H1 (cell line): ENCODE results near the gene ST6GALNAC4. TPM values are rescaled to one million over a fixed set of nuclear protein-coding genes. Genes with fewer than 3 reads are reported as not detected.

Experiments used
- CTCF ChIA-PET: fragments of 300-600 bp; sonication (Branson Sonifier 250); formaldehyde crosslinking; loops from one replicate; lab custom pipeline; 2021; ENCODE audit not compliant: partially characterized antibody; lab: Charles Lee
- POLR2A ChIA-PET: fragments of 300-600 bp; sonication (Branson Sonifier 250); formaldehyde crosslinking; loops from one replicate; lab custom pipeline; 2021; ENCODE audit warnings: inconsistent platforms; ENCODE audit not compliant: partially characterized antibody; lab: Charles Lee
- DNase-seq, 2 experiments: peaks; one replicate each; pipeline versions ENCODE4 v3.0.0 to v3.0.0-alpha.2; 2010 to 2022; ENCODE audit warnings: low spot score in 2 of 2, low read depth in 1 of 2, mixed read lengths in 1 of 2
- FAIRE-seq: peaks from 2 replicates; lab custom pipeline; 2011; peaks lifted over from hg19 to GRCh38; lab: Jason Lieb, UNC
- H2AFZ ChIP-seq: 2 replicates; pipeline ENCODE4 v1.8.1; 2012; ENCODE audit warnings: low read length, inconsistent platforms
- H2AK5ac ChIP-seq: 2 replicates; pipeline ENCODE4 v1.6.1; 2013; ENCODE audit warnings: low read depth, low read length
- H2BK120ac ChIP-seq: replicated peaks from 2 replicates; pipeline ENCODE3; 2013; ENCODE audit warnings: low read depth, low read length, inconsistent platforms
- H2BK12ac ChIP-seq: 2 replicates; pipeline ENCODE4 v1.6.1; 2013; ENCODE audit warnings: low read depth, low read length
- H2BK15ac ChIP-seq: 2 replicates; pipeline ENCODE4 v1.6.1; 2013; ENCODE audit warnings: low read length
- H2BK20ac ChIP-seq: 2 replicates; pipeline ENCODE4 v1.6.1; 2013; ENCODE audit warnings: low read length
- H2BK5ac ChIP-seq: 2 replicates; pipeline ENCODE4 v1.6.1; 2013; ENCODE audit warnings: low read depth, low read length
- H3K14ac ChIP-seq: 2 replicates; pipeline ENCODE4 v1.6.1; 2013; ENCODE audit warnings: inconsistent platforms; ENCODE audit not compliant: insufficient read length
- H3K18ac ChIP-seq: 2 replicates; pipeline ENCODE4 v1.6.1; 2013; ENCODE audit warnings: low read length; ENCODE audit errors: extremely low read depth
- H3K23ac ChIP-seq: 2 replicates; pipeline ENCODE4 v1.6.1; 2013; ENCODE audit warnings: inconsistent platforms; ENCODE audit not compliant: insufficient read length
- H3K23me2 ChIP-seq: 2 replicates; pipeline ENCODE4 v1.6.1; 2013; ENCODE audit warnings: low read depth, low read length
- H3K27ac ChIP-seq: 2 replicates; pipeline ENCODE4 v1.6.1; 2011; ENCODE audit warnings: low read depth, low read length, inconsistent platforms
- H3K27me3 ChIP-seq, 4 experiments: replicated peaks in 1 of 4; 1 replicate in 1 of 4; 2 replicates in 3 of 4; pipeline versions ENCODE4 v1.6.1 to v1.8.1; 2011 to 2013; ENCODE audit warnings: low read length in 3 of 4, mild to moderate bottlenecking in 3 of 4, inconsistent platforms in 2 of 4, mixed read lengths in 2 of 4, moderate library complexity in 1 of 4; ENCODE audit not compliant: control insufficient read depth in 3 of 4, insufficient read depth in 3 of 4; ENCODE audit errors: extremely low read depth in 1 of 4
- H3K36me3 ChIP-seq, 4 experiments: 2 replicates each; pipeline versions ENCODE4 v1.6.1 to v1.8.1; 2011 to 2013; ENCODE audit warnings: mild to moderate bottlenecking in 4 of 4, low read length in 3 of 4, moderate library complexity in 2 of 4, control low read depth in 1 of 4, inconsistent platforms in 1 of 4; ENCODE audit not compliant: insufficient read depth in 4 of 4, control insufficient read depth in 2 of 4
- H3K4ac ChIP-seq: replicated peaks from 2 replicates; pipeline ENCODE3; 2013; ENCODE audit warnings: low read length, low read depth, mixed read lengths, inconsistent platforms; ENCODE audit not compliant: insufficient read length
- H3K4me1 ChIP-seq, 4 experiments: replicated peaks in 1 of 4; 1 replicate in 1 of 4; 2 replicates in 3 of 4; pipeline versions ENCODE4 v1.6.1 to v1.8.1; 2011 to 2013; ENCODE audit warnings: low read length in 3 of 4, inconsistent platforms in 2 of 4, mixed read lengths in 1 of 4; ENCODE audit not compliant: insufficient read depth in 4 of 4, control insufficient read depth in 3 of 4
- H3K4me2 ChIP-seq, 2 experiments: 2 replicates each; pipeline versions ENCODE4 v1.6.1 to v1.8.1; 2011 to 2013; ENCODE audit warnings: low read depth in 2 of 2, low read length in 2 of 2, control low read depth in 1 of 2, inconsistent platforms in 1 of 2, mild to moderate bottlenecking in 1 of 2; ENCODE audit not compliant: insufficient read depth in 1 of 2
- H3K4me3 ChIP-seq, 4 experiments: fragments of 200-600, 300-600 bp in 1 of 4; sonication (generic), shearing (Covaris generic), sonication (Bioruptor Twin) in 1 of 4; 2 replicates each; pipeline versions ENCODE4 v1.5.1 to v1.8.1; 2011 to 2016; ENCODE audit warnings: low read length in 4 of 4, low read depth in 3 of 4, control low read depth in 2 of 4, inconsistent platforms in 2 of 4, mild to moderate bottlenecking in 2 of 4, mixed read lengths in 1 of 4, moderate library complexity in 1 of 4; ENCODE audit not compliant: insufficient read depth in 2 of 4; ENCODE audit errors: extremely low read depth in 1 of 4
- H3K56ac ChIP-seq: replicated peaks from 2 replicates; pipeline ENCODE3; 2013; ENCODE audit warnings: low read depth, mild to moderate bottlenecking, mixed read lengths, low read length, inconsistent platforms; ENCODE audit not compliant: insufficient read length
- H3K79me1 ChIP-seq: 2 replicates; pipeline ENCODE4 v1.6.1; 2013; ENCODE audit warnings: low read depth, low read length, control low read depth
- H3K79me2 ChIP-seq, 2 experiments: 2 replicates each; pipeline versions ENCODE4 v1.6.1 to v1.8.1; 2012 to 2013; ENCODE audit warnings: low read length in 2 of 2, mild to moderate bottlenecking in 2 of 2, inconsistent platforms in 1 of 2; ENCODE audit not compliant: insufficient read depth in 2 of 2, control insufficient read depth in 1 of 2
- H3K9ac ChIP-seq, 4 experiments: replicated peaks in 1 of 4; 1 replicate in 1 of 4; 2 replicates in 3 of 4; pipeline versions ENCODE4 v1.6.1 to v1.8.1; 2011 to 2013; ENCODE audit warnings: low read depth in 3 of 4, low read length in 3 of 4, control low read depth in 2 of 4, mild to moderate bottlenecking in 2 of 4, moderate library complexity in 2 of 4, inconsistent platforms in 1 of 4; ENCODE audit errors: extremely low read depth in 1 of 4
- H3K9me3 ChIP-seq, 2 experiments: 2 replicates each; pipeline versions ENCODE4 v1.6.1 to v1.8.1; 2012 to 2013; ENCODE audit warnings: mild to moderate bottlenecking in 2 of 2, moderate library complexity in 2 of 2, control low read depth in 1 of 2, inconsistent platforms in 1 of 2, low read depth in 1 of 2, low read length in 1 of 2, mixed read lengths in 1 of 2; ENCODE audit not compliant: insufficient read depth in 2 of 2
- H4K20me1 ChIP-seq, 2 experiments: replicated peaks in 1 of 2; 2 replicates each; pipeline versions ENCODE3 to v1.8.1; 2011 to 2013; ENCODE audit warnings: inconsistent platforms in 2 of 2, low read length in 2 of 2, mild to moderate bottlenecking in 1 of 2; ENCODE audit not compliant: insufficient read depth in 2 of 2, control insufficient read depth in 1 of 2
- H4K5ac ChIP-seq: 2 replicates; pipeline ENCODE4 v1.6.1; 2013; ENCODE audit warnings: low read length, low read depth, mixed read lengths, inconsistent platforms; ENCODE audit not compliant: insufficient read length
- H4K8ac ChIP-seq: 2 replicates; pipeline ENCODE4 v1.8.0; 2013; ENCODE audit warnings: mild to moderate bottlenecking, moderate library complexity, low read length, inconsistent platforms; ENCODE audit not compliant: insufficient read depth; ENCODE audit errors: extremely low read depth
- H4K91ac ChIP-seq: replicated peaks from 2 replicates; pipeline ENCODE3; 2013; ENCODE audit warnings: low read length, mixed read lengths, inconsistent platforms; ENCODE audit not compliant: insufficient read length
- CBX5 ChIP-seq: fragments of 300-800, 300-1000 bp; sonication (generic); IDR thresholded peaks from 2 replicates; pipeline ENCODE4 v1.7.1; 2016; ENCODE audit warnings: antibody characterized with exemption, low read length, low read depth
- HDAC2 ChIP-seq, 2 experiments: fragments of 300-600 bp in 1 of 2; sonication (generic) in 1 of 2; IDR thresholded peaks; 2 replicates each; pipeline ENCODE4 v1.6.1; 2011 to 2012; ENCODE audit warnings: low read depth in 2 of 2, low read length in 2 of 2, mild to moderate bottlenecking in 2 of 2, moderate library complexity in 2 of 2, borderline replicate concordance in 1 of 2, inconsistent platforms in 1 of 2
- KDM4A ChIP-seq: IDR thresholded peaks from one replicate; pipeline ENCODE4 v1.7.1; 2012; ENCODE audit warnings: low read depth, mild to moderate bottlenecking, moderate library complexity, low read length, inconsistent platforms; ENCODE audit not compliant: severe bottlenecking
- PHF8 ChIP-seq: fragments of 200-600 bp; sonication (generic); conservative IDR thresholded peaks from 2 replicates; pipeline ENCODE4 v1.7.1; 2012; ENCODE audit warnings: low read depth, mild to moderate bottlenecking, inconsistent platforms, low read length, moderate library complexity
- POU5F1 ChIP-seq: IDR thresholded peaks from 2 replicates; pipeline ENCODE4 v1.6.1; 2011; ENCODE audit warnings: low read depth, mild to moderate bottlenecking, low read length, moderate library complexity
- RBBP5 ChIP-seq: IDR thresholded peaks from 2 replicates; pipeline ENCODE4 v1.7.1; 2012; ENCODE audit warnings: low read depth, mild to moderate bottlenecking, inconsistent platforms, low read length, moderate library complexity, borderline replicate concordance
- SAP30 ChIP-seq: fragments of 300-600 bp; sonication (generic); IDR thresholded peaks from 2 replicates; pipeline ENCODE4 v1.7.1; 2012; ENCODE audit warnings: low read length, moderate library complexity, mild to moderate bottlenecking, inconsistent platforms; ENCODE audit not compliant: insufficient read depth, insufficient replicate concordance
- SP1 ChIP-seq: IDR thresholded peaks from 2 replicates; pipeline ENCODE4 v1.6.1; 2011; ENCODE audit warnings: low read depth, low read length
- WGBS, 2 experiments: shearing (Covaris generic) in 1 of 2; methylation state at CpG; one replicate each; pipeline versions ENCODE4 v1.1.6 to v1.1.7; 2013 to 2015; ENCODE audit warnings: low lambda C conversion rate in 2 of 2, mixed read lengths in 2 of 2, inconsistent platforms in 1 of 2, low coverage in 1 of 2, missing lambda C conversion rate in 1 of 2; ENCODE audit not compliant: insufficient replicate concordance in 2 of 2, insufficient coverage in 1 of 2, insufficient read length in 1 of 2; ENCODE audit errors: extremely low coverage in 1 of 2, missing lambda C conversion rate in 1 of 2; 5-methylcytosine and 5-hydroxymethylcytosine counted together
- polyA plus RNA-seq, 7 experiments: library from polyadenylated mRNA; depleted of rRNA in 3 of 7; stranded (reverse) in 5 of 7; unstranded in 2 of 7; fragments of >200 nt in 5 of 7; fragments of 200-250 nt in 2 of 7; gene quantifications; 1 replicate in 5 of 7; 2 replicates in 1 of 7; 4 replicates in 1 of 7; pipeline versions ENCODE4 v1.2.1 to v1.2.3, GENCODE V29; 2011 to 2013; ENCODE audit warnings: missing spikeins in 2 of 7, mixed read lengths in 2 of 7
- total RNA-seq: library from RNA; stranded (reverse); fragmentation: NEBNext Ultra II Directional; extraction: Animal tissue kit (Norgen Biotek cat#: 25700); gene quantifications from 2 replicates; pipeline ENCODE4 v1.2.1, GENCODE V29; 2021
- TF ChIP-seq, protein P1 (sequence below): IDR thresholded peaks from 2 replicates; pipeline ENCODE4 v1.6.1; 2012; ENCODE audit warnings: inconsistent platforms

Gene ST6GALNAC4
- total and polyA plus RNA-seq, 2 of the 8 experiments (the other 6 are each of a cell fraction or from before 2014, with no cell fraction given) = 21.8 to 34.1 TPM

DNA sequence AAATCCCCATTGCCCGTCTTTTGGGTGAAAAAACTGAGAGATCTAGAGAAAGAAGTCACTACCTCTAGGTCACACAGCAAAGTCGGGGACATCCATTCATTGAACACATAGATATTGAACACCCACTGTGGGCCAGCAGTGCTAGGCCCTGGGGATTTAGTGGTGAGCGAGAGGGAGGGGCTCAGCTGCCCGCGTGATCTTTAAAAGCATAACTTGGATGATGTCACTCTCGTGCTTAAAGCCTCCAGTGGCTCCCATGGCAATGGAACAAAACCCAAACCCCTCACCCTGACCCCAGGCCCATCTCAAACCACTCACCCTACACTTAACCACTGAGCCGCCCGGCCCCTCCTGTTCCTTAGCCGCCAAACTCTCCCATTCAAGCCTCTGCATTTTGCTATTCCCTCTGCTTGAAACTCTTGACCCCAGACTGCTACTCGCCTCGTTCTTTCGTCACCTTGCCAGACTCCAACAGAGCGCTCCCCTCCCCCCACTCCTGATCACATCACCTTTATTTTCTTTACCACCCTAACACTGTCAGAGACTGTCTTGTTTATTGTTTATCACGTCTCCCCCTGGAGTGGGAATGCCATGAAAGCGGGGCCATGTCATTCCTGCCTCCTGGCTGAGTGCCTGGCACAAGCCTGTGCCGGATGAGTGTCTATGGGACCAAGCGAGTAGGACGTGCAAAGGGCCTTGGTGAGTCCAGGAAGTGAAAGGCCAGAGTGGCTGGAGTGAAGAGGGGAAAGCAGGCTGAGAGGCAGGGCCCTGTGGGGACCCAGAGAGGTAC, 14.4 kb upstream of the ST6GALNAC4 start:
- Histone ChIP-seq H3K56ac (no peak overlapping the region), H2AFZ (no peak overlapping the region), H2BK15ac (peak overlapping the region; percentile 81; the same call in 1 of the 2 replicates), H3K4ac (peak overlapping the region; percentile 12), H3K9me3 (no peaks in the 10 kb centered on the region), H3K9ac (peak overlapping the region in 1 of 4 experiments; percentile 36; a peak in 2 of 7 replicates), H3K4me3 (peak overlapping the region; percentile 26 to 62 (median 52)), H2BK5ac (peak overlapping the region; percentile 3; the same call in 1 of the 2 replicates), H3K18ac (0 out of 2 replicates have a peak overlapping the region, but pooled peaks have one; percentile 79), H4K91ac (no peak overlapping the region), H3K79me2 (peaks cover 0 to 4% of the 10 kb centered on the region in 2 experiments; a peak in 1 of 4 replicates), H3K4me2 (peak overlapping the region; percentile 73 to 76), H3K36me3 (peaks cover 0 to 3% (median 0%) of the 10 kb centered on the region in 4 experiments; a peak in 2 of 8 replicates), H3K79me1 (peaks cover 6% of the 10 kb centered on the region; the same call in 1 of the 2 replicates), H3K23me2 (peaks cover 19% of the 10 kb centered on the region; the same call in 1 of the 2 replicates), H3K27ac (no peak overlapping the region), H2BK120ac (no peak overlapping the region), H2AK5ac (0 out of 2 replicates have a peak overlapping the region, but pooled peaks have one; percentile 47), H2BK20ac (no peak overlapping the region), H2BK12ac (peak overlapping the region; percentile 90), H4K8ac (peak overlapping the region; percentile 86; the same call in 1 of the 2 replicates), H3K27me3 (peaks cover 0 to 18% (median 16%) of the 10 kb centered on the region in 4 experiments; a peak in 6 of 7 replicates), H4K5ac (no peak overlapping the region), H3K4me1 (peaks cover 13 to 26% (median 21%) of the 10 kb centered on the region in 4 experiments), H3K14ac (no peak overlapping the region), H3K23ac (no peak overlapping the region), H4K20me1 (peaks cover 1 to 18% of the 10 kb centered on the region in 2 experiments)
- POLR2A ChIA-PET = interaction anchor here (0.8 to 1.2 kb wide), 6 partner anchors 12 to 167 kb away, joined by 3 to 6 read pairs (median 3); no protein-coding TSS in a partner anchor
- CTCF ChIA-PET = interaction anchor here (0.7 to 35.5 kb wide), 7 partner anchors 11 to 220 kb away, joined by 3 to 825 read pairs (median 5); partner anchors contain the start of gene TOR2A
- peak in 1 of 2 experiments; percentile 64 for DNase-seq
- no peak for FAIRE-seq
- 37% methylated on average over 18 of the region's 18 CpGs; no CpG with 5 or more reads in 1 of the 2 experiments for WGBS, 2 experiments
- no peak for TF ChIP-seq RBBP5
- TF ChIP-seq POU5F1 = no peak
- TF ChIP-seq, protein P1, sequence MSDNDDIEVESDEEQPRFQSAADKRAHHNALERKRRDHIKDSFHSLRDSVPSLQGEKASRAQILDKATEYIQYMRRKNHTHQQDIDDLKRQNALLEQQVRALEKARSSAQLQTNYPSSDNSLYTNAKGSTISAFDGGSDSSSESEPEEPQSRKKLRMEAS = no peak
- peak; percentile 14 for TF ChIP-seq KDM4A
- peak; percentile 23; the same call in 1 of the 2 replicates for TF ChIP-seq SP1
- TF ChIP-seq CBX5 = no peak
- no peak for TF ChIP-seq HDAC2 (IDR thresholded peaks at IDR 0.05; ENCODE audit: borderline replicate concordance in 1 of 2, low read depth in 2 of 2, low read length in 2 of 2)
- no peak for TF ChIP-seq SAP30
- 0 out of 2 replicates have a peak, but pooled peaks have one; percentile 14 for TF ChIP-seq PHF8
